Ovary (tissue), 9 donors: ENCODE data around the gene DRD3. TPM values are rescaled to one million over a fixed set of nuclear protein-coding genes. Genes with fewer than 3 reads are reported as not detected.

Experiments used
- DNase-seq, 5 donors: peaks; one replicate each; pipeline ENCODE4 v3.0.0-alpha.2; 2019 to 2020
- H3K27ac ChIP-seq, 2 donors: fragments of 200-600 bp; one replicate each; pipeline versions ENCODE4 v1.5.1 to v1.8.0; 2019 to 2022
- H3K27me3 ChIP-seq: fragments of 200-600 bp; one replicate; pipeline ENCODE4 v1.8.0; 2022
- H3K36me3 ChIP-seq: fragments of 200-600 bp; sonication (generic); one replicate; pipeline ENCODE4 v1.5.1; 2019
- H3K4me1 ChIP-seq: one replicate; pipeline ENCODE4 v1.8.1; 2013; ENCODE audit warnings: mild to moderate bottlenecking, moderate library complexity; ENCODE audit not compliant: insufficient read depth
- H3K4me3 ChIP-seq: fragments of 200-600 bp; sonication (generic); one replicate; pipeline ENCODE4 v1.5.1; 2017
- H3K9me3 ChIP-seq, 2 donors: fragments of 200-600 bp in 1 of 2; sonication (generic) in 1 of 2; one replicate each; pipeline versions ENCODE4 v1.5.1 to v1.8.1; 2013 to 2019; ENCODE audit warnings: mild to moderate bottlenecking in 1 of 2, moderate library complexity in 1 of 2
- CTCF ChIP-seq, 3 donors: fragments of 450-650 bp in 2 of 3; fragments of 200-600 bp in 1 of 3; IDR thresholded peaks; one replicate each; pipeline versions ENCODE4 v1.5.1 to v1.8.0; 2016 to 2022; ENCODE audit warnings: antibody characterized with exemption in 3 of 3, mild to moderate bottlenecking in 1 of 3
- EP300 ChIP-seq: sonication (generic); formaldehyde crosslinking; IDR thresholded peaks from one replicate; pipeline ENCODE4 v1.6.1; 2017; ENCODE audit warnings: antibody characterized with exemption
- POLR2A ChIP-seq: fragments of 450-650 bp; IDR thresholded peaks from one replicate; pipeline ENCODE4 v1.6.1; 2017; ENCODE audit warnings: antibody characterized with exemption, mild to moderate bottlenecking, moderate library complexity
- WGBS, 3 donors: extraction: QIAGEN DNeasy Blood & Tissue Kit in 1 of 3; methylation state at CpG; one replicate each; pipeline versions ENCODE4 v1.1.5 to v1.1.7; 2013 to 2017; 5-methylcytosine and 5-hydroxymethylcytosine counted together
- intact Hi-C, 4 donors: fragments of 100-400 bp; cut with DNase I; formaldehyde crosslinking; loops; one replicate each; pipeline versions ENCODE4 v1.11.0 to v1.15.1; 2022 to 2023
- polyA plus RNA-seq, 2 donors: library from polyadenylated mRNA; stranded (reverse); fragments of 200-250 nt in 1 of 2; fragments of 350-450 nt in 1 of 2; fragmentation: Illumina TruSeq in 1 of 2; extraction: RNeasy Lipid Tissue Mini Kit (QIAGEN cat#74804) in 1 of 2; gene quantifications; one replicate each; pipeline ENCODE4 v1.2.3, GENCODE V29; 2013 to 2014
- total RNA-seq, 7 donors: library from RNA; depleted of rRNA in 2 of 7; stranded (reverse); fragments of >200 nt in 2 of 7; fragmentation: NEBNext Ultra II Directional in 3 of 7; extraction: Animal tissue kit (Norgen Biotek cat#: 25700) in 3 of 7; gene quantifications; one replicate each; pipeline versions ENCODE4 v1.1.0 to v1.2.4, GENCODE V29; 2016 to 2023
- donor health status: DM: no; HTN: no; CAD: no; lungs with moderate emphysema.
- donor health status: DM: no; HTN: no; CAD: no.
- donor health status: Bipolar disorder and iron deficiency.
- donor health status: DM: yes; HTN: yes; CAD: no.
- donor health status: DM: no; HTN: no; CAD: no.
- donor health status: DM: yes; HTN: yes; CAD: no.

DRD3 gene
- total and polyA plus RNA-seq, 9 donors: not detected

DNA sequence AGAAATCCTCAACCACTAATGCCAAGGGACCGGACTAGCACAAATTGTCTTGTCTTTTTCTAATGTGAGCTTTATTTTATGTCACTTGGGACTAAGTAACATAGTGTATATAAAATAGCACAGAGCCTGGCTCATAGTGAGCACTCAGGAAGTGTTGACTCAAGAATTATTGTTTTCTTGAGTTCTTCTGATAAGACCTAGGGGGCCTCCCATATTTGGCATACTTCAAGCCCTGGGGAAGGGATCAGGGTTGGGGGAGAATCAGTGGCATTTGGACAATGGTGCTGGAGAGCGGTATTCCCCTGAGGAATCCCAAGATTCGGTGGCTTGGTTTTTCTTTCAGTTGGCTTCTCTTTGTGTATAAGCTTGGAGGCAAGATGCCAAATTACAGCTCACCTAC is 39.2 kb upstream of the DRD3 start:
- WGBS, 3 donors: 88 to 91% (median 90%) methylated on average over 3 of the region's 3 CpGs
- no peak for DNase-seq

DNA sequence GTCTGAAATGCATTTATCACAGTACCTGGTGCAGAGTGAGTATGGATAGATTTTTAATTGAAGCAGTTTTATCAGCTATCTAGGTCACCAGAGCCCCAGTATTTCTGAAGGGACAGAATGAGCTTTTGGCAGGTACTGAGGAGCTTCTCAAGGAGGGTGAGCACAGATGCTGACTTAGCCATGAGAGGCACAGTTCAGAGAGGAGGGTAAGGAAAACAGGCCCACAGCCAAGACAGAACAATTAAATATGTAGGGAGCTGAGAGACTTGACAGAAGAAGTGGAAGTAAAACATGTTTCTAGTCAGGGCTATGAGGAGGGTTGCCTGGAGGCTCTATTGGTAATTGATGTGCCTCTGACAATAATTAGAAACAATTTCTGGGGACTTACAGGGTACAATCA is 38.4 kb upstream of the DRD3 start:
- no peak for DNase-seq
- TF ChIP-seq EP300 (no peak), POLR2A (no peak), CTCF (IDR thresholded peaks at IDR 0.05) (no peak)
- no peaks in the 10 kb centered on the region for H3K4me1 ChIP-seq
- H3K4me3 ChIP-seq: no peak overlapping the region
- no peak overlapping the region for H3K27ac ChIP-seq
- no peaks in the 10 kb centered on the region for H3K36me3 ChIP-seq
- intact Hi-C loops: no loop called here
- H3K9me3 ChIP-seq: no peaks in the 10 kb centered on the region
- no peaks in the 10 kb centered on the region for H3K27me3 ChIP-seq

More for the DNA sequence above, 39.2 kb upstream of the DRD3 start:
- no peaks in the 10 kb centered on the region for H3K36me3 ChIP-seq
- H3K4me1 ChIP-seq: no peaks in the 10 kb centered on the region
- H3K4me3 ChIP-seq: no peak overlapping the region
- no peak for TF ChIP-seq CTCF (IDR thresholded peaks at IDR 0.05)
- TF ChIP-seq EP300: no peak
- TF ChIP-seq POLR2A: no peak
- H3K9me3 ChIP-seq: no peaks in the 10 kb centered on the region
- intact Hi-C loops: no loop called here
- H3K27ac ChIP-seq: no peak overlapping the region
- no peaks in the 10 kb centered on the region for H3K27me3 ChIP-seq

DNA sequence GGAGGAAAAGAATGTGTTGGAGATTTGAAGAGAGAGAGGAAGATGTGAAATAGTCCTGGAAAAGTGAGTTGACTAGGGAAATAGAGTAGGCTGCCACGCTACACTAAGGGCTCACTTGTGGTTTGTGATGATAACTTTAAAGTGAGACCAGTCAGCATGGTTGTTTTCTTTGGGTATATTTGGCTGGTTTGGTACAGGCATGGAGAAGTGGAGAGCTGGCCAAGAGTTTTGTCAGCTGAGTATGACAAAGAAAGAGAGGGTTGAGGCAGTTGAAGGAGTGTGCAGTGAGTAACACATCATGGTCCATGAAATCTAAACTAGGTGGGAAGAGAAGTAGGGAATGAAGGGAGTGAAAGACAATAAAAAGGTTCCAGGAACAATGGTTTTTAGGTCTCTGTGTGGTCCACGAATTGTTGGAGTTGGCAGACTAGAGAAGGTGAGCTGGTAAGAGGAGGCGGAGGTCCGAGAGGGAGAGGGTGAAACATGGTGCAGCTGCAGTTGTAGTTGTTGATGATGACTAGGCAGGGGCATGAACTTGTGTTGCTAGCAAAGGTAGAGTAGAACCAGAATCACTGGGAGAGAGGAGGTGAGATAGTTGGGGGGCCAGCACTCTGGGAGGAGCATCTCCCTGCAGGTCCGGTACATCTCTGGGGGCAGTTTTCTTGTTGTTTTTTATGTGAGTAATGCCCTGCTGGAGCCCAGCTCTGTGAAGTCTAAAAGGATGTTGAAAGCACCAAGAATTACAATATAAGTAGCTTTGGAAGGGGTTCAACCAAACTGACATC is 37.5 kb upstream of the DRD3 start:
- no peaks in the 10 kb centered on the region for H3K27me3 ChIP-seq
- no peak overlapping the region for H3K27ac ChIP-seq
- DNase-seq: no peak
- H3K4me3 ChIP-seq: no peak overlapping the region
- H3K4me1 ChIP-seq: no peaks in the 10 kb centered on the region
- no peaks in the 10 kb centered on the region for H3K36me3 ChIP-seq
- no peaks in the 10 kb centered on the region for H3K9me3 ChIP-seq
- 83 to 90% (median 86%) methylated on average over 5 of the region's 5 CpGs for WGBS, 3 donors
- no peak for TF ChIP-seq POLR2A
- intact Hi-C loops: no loop called here

DNA sequence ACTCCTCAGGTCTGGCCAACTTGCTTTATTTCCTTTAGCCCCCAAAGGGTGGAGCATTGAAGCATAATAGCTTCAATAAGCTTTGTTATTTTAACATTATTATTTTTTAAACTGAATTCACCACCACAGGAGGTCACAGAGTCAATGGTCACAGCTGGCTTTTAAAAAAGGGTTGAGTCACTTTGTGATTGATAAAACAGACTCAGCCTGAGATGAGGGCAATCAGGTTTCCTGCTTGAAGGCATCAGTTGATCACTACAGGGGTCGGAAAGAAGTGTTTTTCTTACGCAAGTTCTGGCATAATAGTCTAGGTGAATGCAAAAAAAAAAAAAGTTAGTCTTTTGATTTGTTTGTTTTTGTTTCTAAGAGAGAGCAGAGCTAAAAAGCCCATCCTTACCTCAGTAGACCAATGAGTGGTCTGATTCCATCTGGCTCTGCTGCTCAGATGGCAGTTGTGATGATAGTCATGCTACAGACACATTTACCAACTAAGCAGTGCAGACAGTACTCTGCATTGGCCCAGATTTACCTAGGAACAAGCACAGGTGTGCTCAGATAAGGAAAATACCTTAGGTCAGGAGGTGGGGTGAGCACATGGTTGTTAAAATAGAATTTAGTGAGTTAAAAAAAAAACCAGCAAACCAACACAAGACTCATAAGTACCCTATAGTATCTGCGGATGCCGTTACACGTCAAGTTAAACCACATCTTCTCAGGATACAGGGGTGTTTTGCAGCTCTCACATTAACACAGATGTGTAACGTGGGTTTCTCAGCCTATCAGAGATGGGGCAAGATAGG is 35.9 kb upstream of the DRD3 start:
- 62 to 71% (median 64%) methylated on average over 6 of the region's 6 CpGs for WGBS, 3 donors
- TF ChIP-seq CTCF (IDR thresholded peaks at IDR 0.05) (no peak), POLR2A (no peak), EP300 (no peak)

More for the DNA sequence above, 35.9 kb upstream of the DRD3 start:
- Histone ChIP-seq H3K27ac (no peak overlapping the region), H3K36me3 (no peaks in the 10 kb centered on the region), H3K27me3 (no peaks in the 10 kb centered on the region), H3K4me1 (no peaks in the 10 kb centered on the region), H3K9me3 (no peaks in the 10 kb centered on the region), H3K4me3 (no peak overlapping the region)
- DNase-seq: no peak
- intact Hi-C loops: no loop called here
